Measurements from ENCODE around the gene MRPL21. TPM values are rescaled to one million over a fixed set of nuclear protein-coding genes. Genes with fewer than 3 reads are reported as not detected.

The MRPL21 gene
- total RNA-seq (2022), result 80.2 and 96.5 TPM in 2 replicates
- Bru-seq, nascent RNA, result percentile 73 among the genes with signal in this experiment
- percentile 63 among the genes with signal in this experiment for BruChase-seq, experiment 1, labeled RNA remaining after a 6-hour chase
- percentile 56 among the genes with signal in this experiment for BruChase-seq, experiment 2, labeled RNA remaining after a 2-hour chase
- long read RNA-seq, transcript MRPL21-202 (7 exons, 662 nt), result minor isoform, 15 of 139 reads
- long read RNA-seq, transcript MRPL21-201 (7 exons, 683 nt), result major isoform, 111 of 139 reads
- long read RNA-seq, transcript MRPL21-205 (7 exons, 764 nt), result minor isoform, 7 of 139 reads
- long read RNA-seq, partial matches to known transcripts, result 0 of 139 reads
- long read RNA-seq, other reads (novel, unspliced or antisense), result 6 of 139 reads

- intact Hi-C loops (cut with micrococcal nuclease), result loop anchor here (2.0 kb wide), 1 partner anchor 185 kb away; no protein-coding TSS in a partner anchor
- Mint-ChIP-seq H3K27ac (ENCODE audit: low read depth, unreplicated experiment) (peak within 1 kb of the TSS; percentile 83), H3K36me3 (ENCODE audit: insufficient read depth, unreplicated experiment) (peaks cover 46% of the 10 kb centered on the region), H3K4me3 (ENCODE audit: unreplicated experiment) (peak within 1 kb of the TSS; percentile 96), H3K9me3 (ENCODE audit: unreplicated experiment) (no peaks in the 10 kb centered on the region), H3K4me1 (ENCODE audit: insufficient read depth, unreplicated experiment) (peaks cover 31% of the 10 kb centered on the region), H3K27me3 (ENCODE audit: insufficient read depth, unreplicated experiment) (no peaks in the 10 kb centered on the region)
- CTCF ChIA-PET, result no interaction called here
- POLR2A ChIA-PET, result interaction anchor here (0.5 to 2.6 kb wide), 27 partner anchors 10 to 1368 kb away, joined by 3 to 11 read pairs (median 4); partner anchors contain the start of genes LTO1 and MRGPRD
- no peak for TF ChIP-seq CTCF (IDR thresholded peaks at IDR 0.05; ENCODE audit: unreplicated experiment)
- peak; percentile 79 for DNase-seq (ENCODE audit: unreplicated experiment)
- BruUV-seq (replicated peaks), result no TSS peak
These were observed at the start of gene MRPL21, which contains the start of gene IGHMBP2 for GRCh38 chr11:68903288-68904247. MRPL21 (minus strand) TSS chr11:68903832; CDS start chr11:68903810, 22 bp downstream. IGHMBP2 (plus strand) TSS chr11:68903891; CDS start chr11:68903953, 62 bp downstream.

- H3K36me3 Mint-ChIP-seq (ENCODE audit: insufficient read depth, unreplicated experiment), result no peaks in the 10 kb centered on the region
- H3K4me1 Mint-ChIP-seq (ENCODE audit: insufficient read depth, unreplicated experiment), result no peaks in the 10 kb centered on the region
- no TSS peak for BruUV-seq (replicated peaks)
- H3K9me3 Mint-ChIP-seq (ENCODE audit: unreplicated experiment), result no peaks in the 10 kb centered on the region
- ChIA-PET POLR2A (interaction anchor here (0.6 kb wide), 1 partner anchor 1361 kb away, joined by 4 read pairs; no protein-coding TSS in a partner anchor), CTCF (interaction anchor here (0.6 kb wide), 1 partner anchor 33 kb away, joined by 4 read pairs; no protein-coding TSS in a partner anchor)
- intact Hi-C loops (cut with micrococcal nuclease), result loop anchor here (1.0 kb wide), 1 partner anchor 138 kb away; no protein-coding TSS in a partner anchor
- peaks cover 11% of the 10 kb centered on the region for H3K27me3 Mint-ChIP-seq (ENCODE audit: insufficient read depth, unreplicated experiment)
- TF ChIP-seq CTCF (IDR thresholded peaks at IDR 0.05; ENCODE audit: unreplicated experiment), result no peak
- H3K4me3 Mint-ChIP-seq (ENCODE audit: unreplicated experiment), result no peak overlapping the region
- DNase-seq (ENCODE audit: unreplicated experiment), result no peak
- no peak overlapping the region for H3K27ac Mint-ChIP-seq (ENCODE audit: low read depth, unreplicated experiment)
These were observed 47.1 kb upstream of the MRPL21 start for GRCh38 chr11:68950762-68951161.

- Mint-ChIP-seq H3K27me3 (ENCODE audit: insufficient read depth, unreplicated experiment) (peaks cover 11% of the 10 kb centered on the region), H3K36me3 (ENCODE audit: insufficient read depth, unreplicated experiment) (no peaks in the 10 kb centered on the region), H3K27ac (ENCODE audit: low read depth, unreplicated experiment) (no peak overlapping the region), H3K4me1 (ENCODE audit: insufficient read depth, unreplicated experiment) (no peaks in the 10 kb centered on the region), H3K9me3 (ENCODE audit: unreplicated experiment) (no peaks in the 10 kb centered on the region), H3K4me3 (ENCODE audit: unreplicated experiment) (no peak overlapping the region)
- ChIA-PET POLR2A (no interaction called here), CTCF (interaction anchor here (0.6 to 0.7 kb wide), 3 partner anchors 33 to 272 kb away, joined by 3 to 4 read pairs (median 4); no protein-coding TSS in a partner anchor)
- peak; percentile 17 for TF ChIP-seq CTCF (IDR thresholded peaks at IDR 0.05; ENCODE audit: unreplicated experiment)
- DNase-seq (ENCODE audit: unreplicated experiment), result peak; percentile 23
- no TSS peak for BruUV-seq (replicated peaks)
- intact Hi-C loops (cut with micrococcal nuclease), result loop anchor here (1.0 kb wide), 1 partner anchor 138 kb away; no protein-coding TSS in a partner anchor
These were observed 46.6 kb upstream of the MRPL21 start for GRCh38 chr11:68950270-68950669.
